ENCODE measurements around the gene PF4V1. TPM values are rescaled to one million over a fixed set of nuclear protein-coding genes. Genes with fewer than 3 reads are reported as not detected.
"Not testable (repeated sequence)": the region's sequence is repeated elsewhere in the genome, so short reads cannot be mapped to it uniquely, and the experiment has no call there.

Gene PF4V1
- total RNA-seq, 2 experiments from 2014 or later, result not detected

DNA sequence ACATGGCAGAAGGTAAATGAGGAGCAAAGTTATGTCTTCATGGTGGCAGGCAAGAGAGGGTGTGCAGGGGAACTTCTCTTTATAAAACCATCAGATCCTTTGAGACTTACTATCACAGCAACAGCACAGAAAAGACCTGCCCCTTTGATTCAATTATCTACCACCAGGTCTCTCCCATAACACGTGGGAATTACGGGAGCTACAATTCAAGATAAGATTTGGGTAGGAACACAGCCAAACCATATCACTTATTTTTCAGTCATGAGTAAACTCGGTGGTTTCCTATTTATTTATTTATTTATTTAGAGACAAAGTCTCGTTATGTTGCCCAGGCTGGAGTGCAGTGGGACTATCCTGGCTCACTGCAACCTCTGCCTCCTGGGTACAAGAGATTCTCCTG, 38.2 kb downstream of the PF4V1 start:
- H3K9me3 Mint-ChIP-seq, result no peaks in the 10 kb centered on the region
- H3K27ac Mint-ChIP-seq, result no peak overlapping the region
- no peak for DNase-seq
- no peaks in the 10 kb centered on the region for H3K4me1 Mint-ChIP-seq (ENCODE audit: low read depth)
- intact Hi-C loops (cut with micrococcal nuclease), result no loop called here
- CTCF ChIA-PET, result no interaction called here
- H3K27me3 Mint-ChIP-seq, result no peaks in the 10 kb centered on the region
- POLR2A ChIA-PET, result no interaction called here
- H3K4me3 Mint-ChIP-seq, result no peak overlapping the region
- no peaks in the 10 kb centered on the region for H3K36me3 Mint-ChIP-seq

- ChIA-PET CTCF (no interaction called here), POLR2A (no interaction called here)
- no peak overlapping the region for H3K27ac Mint-ChIP-seq
- H3K36me3 Mint-ChIP-seq, result no peaks in the 10 kb centered on the region
- H3K4me1 Mint-ChIP-seq (ENCODE audit: low read depth), result no peaks in the 10 kb centered on the region
- no peaks in the 10 kb centered on the region for H3K9me3 Mint-ChIP-seq
- H3K27me3 Mint-ChIP-seq, result no peaks in the 10 kb centered on the region
- no peak for DNase-seq
- H3K4me3 Mint-ChIP-seq, result no peak overlapping the region
- intact Hi-C loops (cut with micrococcal nuclease), result no loop called here
Measured at GRCh38 chr4:73891739-73892405, 38.8 kb downstream of the PF4V1 start.

DNA sequence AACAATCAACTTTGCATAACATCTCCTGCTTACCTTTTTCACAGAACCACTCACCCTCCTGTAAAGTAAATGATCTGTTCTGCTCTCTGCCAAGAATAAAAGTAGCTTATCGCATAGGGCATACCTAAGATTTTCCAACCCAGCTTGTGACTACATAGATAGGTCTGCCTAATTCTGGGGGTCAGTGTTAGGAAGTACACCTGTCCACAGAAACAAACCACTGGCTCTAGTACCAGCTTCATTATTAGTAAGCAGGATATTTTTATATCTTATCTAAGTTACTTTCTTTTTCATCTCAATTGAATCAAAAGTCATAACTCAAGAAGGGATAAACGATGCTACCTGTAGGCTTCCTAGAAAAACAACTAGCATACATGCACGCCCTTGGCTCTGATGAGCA, 39.9 kb downstream of the PF4V1 start:
- no peak for DNase-seq
- ChIA-PET CTCF (no interaction called here), POLR2A (no interaction called here)
- intact Hi-C loops (cut with micrococcal nuclease), result no loop called here
- H3K9me3 Mint-ChIP-seq, result no peaks in the 10 kb centered on the region
- no peaks in the 10 kb centered on the region for H3K4me1 Mint-ChIP-seq (ENCODE audit: low read depth)
- H3K27me3 Mint-ChIP-seq, result no peaks in the 10 kb centered on the region
- no peaks in the 10 kb centered on the region for H3K36me3 Mint-ChIP-seq
- H3K27ac Mint-ChIP-seq, result no peak overlapping the region
- H3K4me3 Mint-ChIP-seq, result no peak overlapping the region

DNA sequence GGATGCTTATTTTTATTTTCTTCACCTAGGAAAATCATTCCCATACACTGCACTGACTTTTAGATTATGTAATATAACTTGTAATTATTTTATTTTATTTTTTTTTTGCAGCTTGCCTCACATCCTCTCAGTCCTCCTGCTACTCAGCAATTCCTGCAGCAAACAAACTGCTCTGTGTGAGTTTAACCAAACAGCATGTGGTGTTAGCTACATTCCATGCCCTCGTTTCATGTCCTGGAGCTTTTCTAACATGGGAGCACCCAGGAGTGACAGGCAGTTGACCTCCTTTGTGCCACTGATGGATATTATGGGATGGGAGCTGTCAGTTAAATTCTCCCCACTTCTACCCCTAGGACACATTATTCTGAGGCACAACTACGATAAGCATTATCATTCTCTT, 40.9 kb downstream of the PF4V1 start:
- POLR2A ChIA-PET, result no interaction called here
- H3K27ac Mint-ChIP-seq, result no peak overlapping the region
- CTCF ChIA-PET, result no interaction called here

GRCh38 chr4:73895201-73896175, 42.4 kb downstream of the PF4V1 start:
- intact Hi-C loops (cut with micrococcal nuclease), result no loop called here
- H3K4me3 Mint-ChIP-seq, result no peak overlapping the region
- H3K27me3 Mint-ChIP-seq, result no peaks in the 10 kb centered on the region
- H3K27ac Mint-ChIP-seq, result no peak overlapping the region
- no peaks in the 10 kb centered on the region for H3K4me1 Mint-ChIP-seq (ENCODE audit: low read depth)
- H3K36me3 Mint-ChIP-seq, result no peaks in the 10 kb centered on the region
- no peak for DNase-seq
- H3K9me3 Mint-ChIP-seq, result no peaks in the 10 kb centered on the region
- CTCF ChIA-PET, result no interaction called here
- POLR2A ChIA-PET, result no interaction called here

More for the DNA sequence above, 40.9 kb downstream of the PF4V1 start:
- H3K4me1 Mint-ChIP-seq (ENCODE audit: low read depth), result no peaks in the 10 kb centered on the region
- H3K36me3 Mint-ChIP-seq, result no peaks in the 10 kb centered on the region
- H3K4me3 Mint-ChIP-seq, result no peak overlapping the region
- H3K9me3 Mint-ChIP-seq, result no peaks in the 10 kb centered on the region
- DNase-seq, result no peak
- intact Hi-C loops (cut with micrococcal nuclease), result no loop called here
- no peaks in the 10 kb centered on the region for H3K27me3 Mint-ChIP-seq

DNA sequence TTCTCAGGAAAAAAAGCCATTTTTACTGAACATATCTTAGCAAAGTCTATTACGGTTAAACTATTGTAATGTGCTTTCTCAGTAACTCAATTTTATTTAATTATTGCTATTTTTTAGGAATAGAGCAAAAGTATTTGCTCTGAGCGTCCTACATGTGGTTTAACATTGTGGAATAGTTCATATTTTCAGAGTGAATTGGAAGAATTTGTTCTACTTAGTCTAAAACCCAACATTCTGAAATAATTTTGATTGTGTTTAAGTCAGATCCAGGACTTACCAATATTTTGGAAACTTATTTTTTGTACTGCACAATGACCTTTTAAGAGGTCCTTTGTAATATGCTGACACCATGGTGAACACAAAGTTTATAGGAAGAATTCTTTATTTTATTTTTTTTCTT, 43.3 kb downstream of the PF4V1 start:
- intact Hi-C loops (cut with micrococcal nuclease), result no loop called here
- H3K27me3 Mint-ChIP-seq, result no peaks in the 10 kb centered on the region
- H3K4me3 Mint-ChIP-seq, result no peak overlapping the region
- no peaks in the 10 kb centered on the region for H3K36me3 Mint-ChIP-seq
- POLR2A ChIA-PET, result no interaction called here
- no peaks in the 10 kb centered on the region for H3K4me1 Mint-ChIP-seq (ENCODE audit: low read depth)
- H3K27ac Mint-ChIP-seq, result no peak overlapping the region
- DNase-seq, result no peak
- H3K9me3 Mint-ChIP-seq, result no peaks in the 10 kb centered on the region
- CTCF ChIA-PET, result no interaction called here

GRCh38 chr4:73897380-73898136, 44.5 kb downstream of the PF4V1 start:
- H3K27me3 Mint-ChIP-seq, result no peaks in the 10 kb centered on the region
- ChIA-PET POLR2A (no interaction called here), CTCF (no interaction called here)
- H3K4me1 Mint-ChIP-seq (ENCODE audit: low read depth), result no peaks in the 10 kb centered on the region
- no peaks in the 10 kb centered on the region for H3K9me3 Mint-ChIP-seq
- DNase-seq, result no peak
- H3K27ac Mint-ChIP-seq, result no peak overlapping the region
- H3K36me3 Mint-ChIP-seq, result no peaks in the 10 kb centered on the region
- H3K4me3 Mint-ChIP-seq, result no peak overlapping the region
- intact Hi-C loops (cut with micrococcal nuclease), result no loop called here

DNA sequence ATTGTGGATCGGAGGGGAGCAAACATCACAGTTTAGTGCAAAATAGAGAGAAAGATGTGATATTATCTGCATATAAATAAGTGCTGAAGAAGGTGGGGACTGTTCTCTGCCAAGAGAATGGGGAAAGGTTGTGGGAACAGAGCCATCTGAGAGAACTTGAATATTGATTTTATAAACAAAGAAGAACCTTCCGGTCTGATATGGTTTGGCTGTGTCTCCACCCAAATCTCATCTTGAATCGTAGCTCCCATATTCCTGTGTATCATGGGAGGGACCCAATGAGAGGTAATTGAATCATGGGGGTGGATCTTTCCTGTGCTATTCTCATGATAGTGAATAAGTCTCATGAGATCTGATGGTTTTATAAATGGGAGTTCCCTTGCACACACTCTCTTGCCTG, 46.2 kb downstream of the PF4V1 start:
- DNase-seq; H3K27ac Mint-ChIP-seq; H3K27me3 Mint-ChIP-seq; H3K9me3 Mint-ChIP-seq; POLR2A ChIA-PET; H3K36me3 Mint-ChIP-seq; CTCF ChIA-PET; intact Hi-C loops (cut with micrococcal nuclease); H3K4me1 Mint-ChIP-seq (ENCODE audit: low read depth); H3K4me3 Mint-ChIP-seq: not testable (repeated sequence)

GRCh38 chr4:73901031-73901430, 47.9 kb downstream of the PF4V1 start:
- no peaks in the 10 kb centered on the region for H3K36me3 Mint-ChIP-seq
- no peak overlapping the region for H3K27ac Mint-ChIP-seq
- no peak overlapping the region for H3K4me3 Mint-ChIP-seq
- CTCF ChIA-PET, result interaction anchor here (1.3 kb wide), 1 partner anchor 238 kb away, joined by 3 read pairs; no protein-coding TSS in a partner anchor
- intact Hi-C loops (cut with micrococcal nuclease), result no loop called here
- no peaks in the 10 kb centered on the region for H3K27me3 Mint-ChIP-seq
- POLR2A ChIA-PET, result no interaction called here
- no peaks in the 10 kb centered on the region for H3K4me1 Mint-ChIP-seq (ENCODE audit: low read depth)
- DNase-seq, result no peak
- no peaks in the 10 kb centered on the region for H3K9me3 Mint-ChIP-seq

- no peaks in the 10 kb centered on the region for H3K4me1 Mint-ChIP-seq (ENCODE audit: low read depth)
- ChIA-PET POLR2A (interaction anchor here (0.7 kb wide), 1 partner anchor 18 kb away, joined by 3 read pairs; no protein-coding TSS in a partner anchor), CTCF (interaction anchor here (1.3 kb wide), 1 partner anchor 239 kb away, joined by 3 read pairs; no protein-coding TSS in a partner anchor)
- no peaks in the 10 kb centered on the region for H3K9me3 Mint-ChIP-seq
- H3K4me3 Mint-ChIP-seq, result no peak overlapping the region
- DNase-seq, result no peak
- no peak overlapping the region for H3K27ac Mint-ChIP-seq
- H3K27me3 Mint-ChIP-seq, result no peaks in the 10 kb centered on the region
- H3K36me3 Mint-ChIP-seq, result no peaks in the 10 kb centered on the region
- intact Hi-C loops (cut with micrococcal nuclease), result no loop called here
Measured at GRCh38 chr4:73902038-73902637, 49.0 kb downstream of the PF4V1 start.

GRCh38 chr4:73902817-73903547, 49.9 kb downstream of the PF4V1 start:
- ChIA-PET POLR2A (no interaction called here), CTCF (no interaction called here)
- Mint-ChIP-seq H3K9me3 (no peaks in the 10 kb centered on the region), H3K27ac (no peak overlapping the region), H3K36me3 (no peaks in the 10 kb centered on the region), H3K4me3 (no peak overlapping the region), H3K4me1 (ENCODE audit: low read depth) (no peaks in the 10 kb centered on the region), H3K27me3 (no peaks in the 10 kb centered on the region)
- no peak for DNase-seq
- intact Hi-C loops (cut with micrococcal nuclease), result no loop called here
